Muscle layer of colon (tissue), 2 donors: ENCODE measurements around the gene CIB2.

Experiments
- H3K27ac ChIP-seq: one replicate; pipeline ENCODE4 v1.7.0; 2013; ENCODE audit warnings: low read depth, mild to moderate bottlenecking, low read length, moderate library complexity
- H3K27me3 ChIP-seq, 2 donors: one replicate each; pipeline ENCODE4 v1.7.0; 2013; ENCODE audit warnings: low read length in 2 of 2, mild to moderate bottlenecking in 2 of 2; ENCODE audit not compliant: insufficient read depth in 2 of 2, control insufficient read depth in 1 of 2
- H3K36me3 ChIP-seq: one replicate; pipeline ENCODE4 v1.7.0; 2013; ENCODE audit warnings: mild to moderate bottlenecking, low read length; ENCODE audit not compliant: insufficient read depth
- H3K4me1 ChIP-seq: one replicate; pipeline ENCODE4 v1.7.0; 2013; ENCODE audit warnings: mild to moderate bottlenecking, low read length; ENCODE audit not compliant: insufficient read depth
- H3K4me3 ChIP-seq, 2 donors: one replicate each; pipeline ENCODE4 v1.7.0; 2013; ENCODE audit warnings: low read length in 2 of 2, low read depth in 1 of 2, mild to moderate bottlenecking in 1 of 2, moderate library complexity in 1 of 2
- H3K9ac ChIP-seq: one replicate; pipeline ENCODE4 v1.7.0; 2013; ENCODE audit warnings: low read length
- H3K9me3 ChIP-seq: one replicate; pipeline ENCODE4 v1.7.0; 2013; ENCODE audit warnings: mild to moderate bottlenecking, low read length
- donor health status: abdominal sarcoma.
- donor health status: Adenocarcinoma of cecum.

CIB2 gene

GRCh38 chr15:78103406-78104118 is 27.7 kb downstream of the CIB2 start:
- no peaks in the 10 kb centered on the region for H3K9me3 ChIP-seq
- no peak overlapping the region for H3K27ac ChIP-seq
- no peak overlapping the region for H3K9ac ChIP-seq
- H3K4me1 ChIP-seq = no peaks in the 10 kb centered on the region
- H3K4me3 ChIP-seq = no peak overlapping the region
- H3K36me3 ChIP-seq = no peaks in the 10 kb centered on the region
- no peaks in the 10 kb centered on the region for H3K27me3 ChIP-seq

GRCh38 chr15:78102741-78103140 is 28.5 kb downstream of the CIB2 start:
- H3K4me1 ChIP-seq = no peaks in the 10 kb centered on the region
- no peak overlapping the region for H3K9ac ChIP-seq
- H3K27ac ChIP-seq = no peak overlapping the region
- H3K4me3 ChIP-seq = no peak overlapping the region
- no peaks in the 10 kb centered on the region for H3K36me3 ChIP-seq
- H3K27me3 ChIP-seq = no peaks in the 10 kb centered on the region
- no peaks in the 10 kb centered on the region for H3K9me3 ChIP-seq

DNA sequence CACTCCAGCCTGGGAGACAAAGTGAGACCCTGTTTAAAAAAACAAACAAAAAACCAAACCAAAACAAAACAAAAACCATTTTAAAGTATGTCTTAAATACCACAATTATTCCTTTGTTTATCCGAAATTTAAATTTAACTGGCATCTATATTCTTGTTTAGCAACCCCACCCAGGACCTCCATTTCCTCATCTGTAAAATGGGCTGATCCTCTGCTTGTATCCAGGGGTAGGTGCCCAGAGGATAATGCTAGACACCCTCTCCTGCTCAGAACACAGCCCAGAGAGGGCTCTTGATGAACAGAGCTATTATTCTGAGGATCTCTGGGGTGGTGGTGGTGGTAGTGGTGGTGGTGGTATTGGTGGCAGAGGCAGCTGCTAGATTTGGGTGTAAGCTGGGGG is 29.0 kb downstream of the CIB2 start:
- no peaks in the 10 kb centered on the region for H3K9me3 ChIP-seq

GRCh38 chr15:78101423-78102105 is 29.7 kb downstream of the CIB2 start:
- no peaks in the 10 kb centered on the region for H3K9me3 ChIP-seq
- no peaks in the 10 kb centered on the region for H3K4me1 ChIP-seq
- no peaks in the 10 kb centered on the region for H3K27me3 ChIP-seq

More for the DNA sequence above, 29.0 kb downstream of the CIB2 start:
- Histone ChIP-seq H3K27ac (no peak overlapping the region), H3K27me3 (no peaks in the 10 kb centered on the region), H3K36me3 (no peaks in the 10 kb centered on the region), H3K4me1 (no peaks in the 10 kb centered on the region), H3K4me3 (no peak overlapping the region), H3K9ac (no peak overlapping the region)

GRCh38 chr15:78100886-78101285 is 30.4 kb downstream of the CIB2 start:
- no peaks in the 10 kb centered on the region for H3K4me1 ChIP-seq
- H3K27ac ChIP-seq = no peak overlapping the region
- H3K9ac ChIP-seq = no peak overlapping the region
- no peaks in the 10 kb centered on the region for H3K36me3 ChIP-seq
- no peaks in the 10 kb centered on the region for H3K9me3 ChIP-seq
- no peaks in the 10 kb centered on the region for H3K27me3 ChIP-seq
- no peak overlapping the region for H3K4me3 ChIP-seq

More at GRCh38 chr15:78101423-78102105, 29.7 kb downstream of the CIB2 start:
- no peaks in the 10 kb centered on the region for H3K36me3 ChIP-seq
- H3K9ac ChIP-seq = no peak overlapping the region
- no peak overlapping the region for H3K27ac ChIP-seq
- H3K4me3 ChIP-seq = no peak overlapping the region

GRCh38 chr15:78098131-78098755 is 33.0 kb downstream of the CIB2 start:
- H3K36me3 ChIP-seq = no peaks in the 10 kb centered on the region
- H3K9ac ChIP-seq = no peak overlapping the region
- no peak overlapping the region for H3K4me3 ChIP-seq
- no peaks in the 10 kb centered on the region for H3K9me3 ChIP-seq
- H3K27me3 ChIP-seq = no peaks in the 10 kb centered on the region
- H3K4me1 ChIP-seq = peaks cover 5% of the 10 kb centered on the region
- no peak overlapping the region for H3K27ac ChIP-seq

DNA sequence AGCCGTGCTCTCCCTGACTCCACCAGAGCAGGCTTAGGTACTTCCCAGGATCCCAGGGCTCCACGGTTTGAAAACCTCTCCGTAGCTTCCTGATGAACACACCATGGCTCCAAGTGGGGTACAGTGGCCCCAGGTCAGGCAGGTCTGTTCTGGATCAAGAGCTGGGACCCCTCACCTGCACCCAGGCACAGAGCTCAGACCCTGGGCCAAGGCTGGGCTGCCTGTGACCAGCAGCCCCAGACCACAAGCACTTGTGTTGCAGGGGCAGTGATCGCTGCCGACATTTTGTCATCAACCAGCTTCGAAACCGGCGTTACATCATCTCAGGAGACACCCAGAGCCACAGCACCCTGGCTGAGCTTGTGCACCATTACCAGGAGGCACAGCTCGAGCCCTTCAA is 33.6 kb downstream of the CIB2 start:
- H3K27ac ChIP-seq = no peak overlapping the region
- H3K27me3 ChIP-seq = no peaks in the 10 kb centered on the region
- H3K4me1 ChIP-seq = peaks cover 11% of the 10 kb centered on the region
- no peaks in the 10 kb centered on the region for H3K36me3 ChIP-seq
- no peak overlapping the region for H3K4me3 ChIP-seq
- no peaks in the 10 kb centered on the region for H3K9me3 ChIP-seq
- H3K9ac ChIP-seq = no peak overlapping the region

DNA sequence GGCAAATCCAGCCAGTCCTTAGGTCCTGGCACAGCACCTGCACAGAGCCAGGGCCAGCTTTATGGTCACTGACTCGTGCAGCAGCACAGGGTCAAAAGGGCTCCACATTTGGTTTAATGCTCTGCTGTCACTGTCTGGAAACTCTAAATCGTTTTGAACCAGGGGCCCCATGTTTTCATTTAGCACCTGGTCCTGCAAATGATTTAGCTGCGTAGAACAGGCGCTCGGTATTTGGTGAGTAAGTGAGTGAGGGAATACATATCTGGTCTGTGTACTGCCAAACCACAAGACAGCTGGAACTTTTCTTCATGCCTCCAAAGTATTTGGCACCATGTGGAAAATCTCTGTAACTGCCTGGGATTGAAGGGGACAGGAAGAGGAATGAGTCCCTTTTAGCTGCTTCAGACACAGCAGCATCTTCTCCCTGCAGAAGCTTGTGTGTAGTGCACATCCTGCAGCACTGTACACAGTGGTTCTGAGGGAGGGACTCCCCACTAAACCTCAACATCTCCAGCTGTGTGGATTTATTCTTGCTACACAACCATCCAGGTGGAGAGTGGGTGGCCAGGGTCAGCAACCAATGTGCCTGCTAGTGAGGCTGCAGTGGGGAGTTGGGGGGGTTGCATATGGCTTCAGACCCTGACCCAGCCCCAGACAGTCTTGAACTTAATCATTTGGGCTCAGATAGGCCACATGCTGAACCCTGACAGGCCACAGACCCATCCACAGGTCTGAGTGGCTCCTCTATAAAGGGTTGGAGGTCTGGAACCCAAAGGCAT is 37.8 kb downstream of the CIB2 start:
- Histone ChIP-seq H3K4me3 (no peak overlapping the region), H3K9ac (no peak overlapping the region), H3K27me3 (no peaks in the 10 kb centered on the region), H3K27ac (no peak overlapping the region), H3K4me1 (peaks cover 19% of the 10 kb centered on the region), H3K9me3 (no peaks in the 10 kb centered on the region), H3K36me3 (no peaks in the 10 kb centered on the region)

- H3K9ac ChIP-seq = no peak within 1 kb of the TSS
- no peaks in the 10 kb centered on the region for H3K9me3 ChIP-seq
- H3K4me3 ChIP-seq = no peak within 1 kb of the TSS
- H3K4me1 ChIP-seq = peaks cover 19% of the 10 kb centered on the region
- H3K27me3 ChIP-seq = no peaks in the 10 kb centered on the region
- no peaks in the 10 kb centered on the region for H3K36me3 ChIP-seq
- H3K27ac ChIP-seq = no peak within 1 kb of the TSS
Observed at GRCh38 chr15:78092261-78093041, 38.8 kb downstream of the CIB2 start, which contains the start of gene SH2D7. Gene SH2D7, plus strand, starts transcription at chr15:78092561. Its CDS starts 24 bp downstream, at chr15:78092585.

DNA sequence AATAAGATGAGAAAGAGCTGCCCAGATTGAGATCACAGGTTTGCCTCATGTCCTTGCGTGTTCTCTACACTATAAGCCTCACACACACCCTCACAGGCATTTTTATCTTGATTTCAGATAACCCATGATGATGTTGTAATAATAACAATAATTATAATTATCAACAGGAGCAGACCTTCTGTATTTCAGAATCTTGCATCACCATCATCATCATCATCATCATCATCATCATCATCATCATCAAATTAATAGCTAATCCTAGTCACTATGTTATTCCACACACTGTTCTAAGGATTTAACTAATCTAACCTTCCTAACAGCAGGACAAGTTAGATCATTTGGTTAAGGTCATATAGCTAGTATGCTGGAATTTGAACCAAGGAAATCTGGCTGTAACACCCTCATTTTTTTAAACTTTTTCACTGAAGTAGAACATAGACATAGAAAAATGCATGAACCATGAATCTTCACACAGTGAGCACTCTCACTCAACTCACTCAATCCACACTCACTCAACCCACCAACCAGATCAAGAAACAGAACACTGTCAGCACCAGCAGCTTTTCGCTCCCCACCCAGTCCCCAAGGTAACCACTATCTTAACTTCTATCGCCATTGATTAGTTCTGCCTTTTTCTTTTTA is 40.7 kb downstream of the CIB2 start:
- no peak overlapping the region for H3K27ac ChIP-seq
- no peak overlapping the region for H3K9ac ChIP-seq
- no peaks in the 10 kb centered on the region for H3K36me3 ChIP-seq
- no peaks in the 10 kb centered on the region for H3K9me3 ChIP-seq
- H3K4me1 ChIP-seq = peaks cover 19% of the 10 kb centered on the region
- no peak overlapping the region for H3K4me3 ChIP-seq
- no peaks in the 10 kb centered on the region for H3K27me3 ChIP-seq
